PFSK-1 (cell line): ENCODE measurements around the gene CPT2.

Experiments used
- FOXP2 ChIP-seq: optimal IDR thresholded peaks from 2 replicates; pipeline ENCODE3; 2011; ENCODE audit warnings: borderline replicate concordance, control low read depth, inconsistent platforms; ENCODE audit not compliant: insufficient read depth; ENCODE audit errors: extremely low read length, extremely low read depth
- POLR2AphosphoS5 ChIP-seq: IDR thresholded peaks from 2 replicates; pipeline ENCODE4 v1.6.1; 2012; ENCODE audit warnings: low read depth, mild to moderate bottlenecking, control low read depth, low read length, moderate library complexity
- REST ChIP-seq, 2 experiments: IDR thresholded peaks; 2 replicates each; pipeline versions ENCODE4 v1.6.1 to v1.8.0; 2011 to 2012; ENCODE audit warnings: low read depth in 2 of 2, low read length in 2 of 2, control low read depth in 1 of 2, inconsistent platforms in 1 of 2, mild to moderate bottlenecking in 1 of 2, moderate library complexity in 1 of 2; ENCODE audit not compliant: insufficient read depth in 1 of 2
- SIN3A ChIP-seq: IDR thresholded peaks from 2 replicates; pipeline ENCODE4 v1.6.1; 2012; ENCODE audit warnings: mild to moderate bottlenecking, low read length, moderate library complexity, borderline replicate concordance; ENCODE audit not compliant: insufficient read depth
- TAF1 ChIP-seq: IDR thresholded peaks from 2 replicates; pipeline ENCODE4 v1.6.1; 2012; ENCODE audit warnings: low read length, control low read depth, borderline replicate concordance; ENCODE audit not compliant: insufficient read depth

The CPT2 gene

GRCh38 chr1:53180951-53181350 lies 15.7 kb upstream of the CPT2 start:
- TF ChIP-seq POLR2AphosphoS5 = no peak
- TF ChIP-seq FOXP2 = no peak
- TF ChIP-seq REST (IDR thresholded peaks at IDR 0.05; ENCODE audit: insufficient read depth in 1 of 2, low read depth in 2 of 2, low read length in 2 of 2) = no peak
- TF ChIP-seq TAF1 = no peak
- no peak for TF ChIP-seq SIN3A

- TF ChIP-seq SIN3A = no peak
- 0 out of 4 replicates have a peak, but pooled peaks of 1 of the 2 experiments have one; percentile 30 for TF ChIP-seq REST (IDR thresholded peaks at IDR 0.05; ENCODE audit: insufficient read depth in 1 of 2, low read depth in 2 of 2, low read length in 2 of 2)
- TF ChIP-seq FOXP2 = no peak
- TF ChIP-seq TAF1 = no peak
Measured at GRCh38 chr1:53182111-53182593, 14.5 kb upstream of the CPT2 start.

GRCh38 chr1:53182716-53183094 lies 13.9 kb upstream of the CPT2 start:
- TF ChIP-seq FOXP2 (no peak), SIN3A (no peak), POLR2AphosphoS5 (no peak), TAF1 (no peak), REST (IDR thresholded peaks at IDR 0.05; ENCODE audit: insufficient read depth in 1 of 2, low read depth in 2 of 2, low read length in 2 of 2) (no peak)

GRCh38 chr1:53183095-53183990 lies 13.3 kb upstream of the CPT2 start:
- TF ChIP-seq POLR2AphosphoS5 = no peak
- TF ChIP-seq SIN3A = no peak
- TF ChIP-seq TAF1 = no peak
- TF ChIP-seq FOXP2 = no peak
- no peak for TF ChIP-seq REST (IDR thresholded peaks at IDR 0.05; ENCODE audit: insufficient read depth in 1 of 2, low read depth in 2 of 2, low read length in 2 of 2)
